HT1080 (cell line): ENCODE results near the gene TSPAN17. TPM values are rescaled to one million over a fixed set of nuclear protein-coding genes. Genes with fewer than 3 reads are reported as not detected.

ENCODE experiments used
- DNase-seq: peaks from one replicate; pipeline ENCODE4 v3.0.0-alpha.2; 2015; ENCODE audit warnings: low read depth
- total RNA-seq: library from RNA; depleted of rRNA; stranded (reverse); fragments of >200 nt; shearing (Covaris generic); gene quantifications from 2 replicates; pipeline ENCODE4 v1.2.3, GENCODE V29; 2014

The TSPAN17 gene
- total RNA-seq, 1 experiment from 2014 or later: 47.7 TPM

DNA sequence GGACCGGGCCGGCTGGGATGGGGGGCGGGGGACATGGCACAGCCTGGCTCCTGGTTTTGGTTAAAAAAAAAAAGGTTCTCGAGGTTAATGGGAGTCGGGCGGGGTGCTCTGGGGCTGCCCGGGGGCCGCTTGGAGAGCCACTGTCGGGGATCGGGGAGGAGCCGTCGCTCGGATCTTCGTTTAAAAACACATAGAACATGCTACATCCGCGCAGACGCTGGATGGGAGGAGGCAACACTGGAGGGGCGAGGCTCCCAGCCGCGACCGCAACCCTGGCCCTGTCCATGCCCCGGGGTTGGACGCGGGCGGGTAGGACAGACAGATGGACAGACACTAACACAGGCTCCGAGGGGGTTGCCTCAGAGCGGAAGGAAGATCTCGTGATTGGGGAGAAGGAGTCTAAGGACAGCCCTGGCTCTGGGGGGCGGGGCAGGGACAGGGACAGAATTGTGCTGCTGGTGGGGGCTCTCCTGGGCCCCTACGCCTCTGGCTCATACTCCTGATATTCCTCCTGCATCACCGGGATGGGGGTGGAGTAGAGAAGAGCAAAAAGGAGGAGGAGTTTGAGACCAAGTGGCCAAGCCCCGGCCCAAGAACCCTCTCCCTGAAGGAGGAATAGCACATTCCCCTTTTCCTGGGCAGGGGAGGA, 26.8 kb upstream of the TSPAN17 start:
- no peak for DNase-seq

DNA sequence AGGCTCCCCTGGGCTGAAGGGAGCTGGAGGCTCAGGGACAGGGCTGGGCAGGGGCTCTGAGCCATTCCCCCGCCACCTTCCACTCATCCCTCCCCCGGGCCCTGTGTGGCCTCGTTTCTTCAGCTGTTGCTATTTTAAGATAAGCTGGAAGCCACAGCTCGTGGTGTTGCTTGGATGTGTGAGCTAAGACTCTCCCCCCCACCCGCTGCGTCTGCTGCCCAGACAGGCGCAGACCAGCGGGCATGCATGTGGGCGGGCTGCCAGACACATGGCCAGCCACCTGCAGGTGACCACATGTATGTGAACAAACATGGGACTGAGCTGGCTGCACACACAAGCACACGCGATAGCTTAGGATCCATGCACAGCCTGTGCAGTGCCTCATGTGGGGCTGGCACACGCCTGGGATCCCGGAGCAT, 25.6 kb upstream of the TSPAN17 start:
- DNase-seq: no peak

DNA sequence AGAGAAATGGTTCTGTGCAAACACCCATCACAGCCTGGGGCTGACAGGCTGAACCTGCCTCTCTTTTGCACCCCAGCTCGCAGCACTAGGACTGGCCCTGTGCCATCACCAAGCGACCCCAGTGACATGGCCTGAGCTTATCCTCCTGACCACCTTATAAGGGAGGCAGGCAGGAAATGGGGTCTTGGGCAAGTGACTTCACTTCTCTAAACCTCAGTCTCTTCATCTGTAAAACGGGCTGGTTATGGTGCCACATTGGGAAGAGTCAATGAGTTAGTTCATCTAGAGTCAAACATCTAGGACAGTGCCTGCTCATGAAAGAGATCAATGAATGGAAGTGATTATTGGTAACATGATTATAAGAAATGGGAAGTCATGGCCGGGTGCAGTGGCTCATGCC, 23.1 kb upstream of the TSPAN17 start:
- no peak for DNase-seq

DNA sequence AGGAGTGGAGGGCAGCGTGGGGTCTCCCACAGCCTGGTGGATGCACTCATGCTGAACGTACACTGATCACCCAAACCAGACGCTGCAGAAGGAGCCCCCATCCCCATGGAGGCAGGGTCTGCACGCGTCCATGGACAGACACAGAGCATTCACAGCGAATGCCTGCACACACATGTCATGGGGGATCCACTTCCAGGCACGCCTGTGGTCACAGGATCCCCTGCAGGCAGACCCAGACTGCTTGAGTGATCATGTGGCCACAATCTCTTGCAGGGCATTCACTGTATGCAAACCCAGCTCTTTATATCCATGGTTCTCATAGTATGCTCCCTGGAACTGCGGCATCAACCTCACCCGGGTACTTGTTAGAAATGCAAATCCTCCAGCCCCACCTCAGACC, 22.3 kb upstream of the TSPAN17 start:
- no peak for DNase-seq

DNA sequence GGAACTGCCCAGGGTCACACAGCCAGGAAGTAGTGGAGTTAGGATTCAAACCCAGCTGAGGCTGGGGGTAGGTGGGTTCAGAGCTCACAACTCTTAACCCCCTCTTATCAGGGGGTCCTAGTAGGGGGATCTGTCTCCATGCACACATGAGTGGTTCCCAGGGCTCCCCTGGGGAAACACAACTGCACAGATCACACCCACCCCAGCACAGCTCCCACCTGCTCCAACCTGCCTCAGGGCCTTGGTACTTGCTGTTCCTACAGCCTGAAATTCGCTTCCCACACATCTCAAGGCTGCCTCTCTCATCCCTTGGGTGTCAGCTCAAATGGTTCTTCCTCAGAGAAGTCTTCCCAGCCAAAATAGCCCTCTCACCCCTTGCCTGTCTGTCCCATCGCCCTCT, 21.8 kb upstream of the TSPAN17 start:
- DNase-seq: no peak

DNA sequence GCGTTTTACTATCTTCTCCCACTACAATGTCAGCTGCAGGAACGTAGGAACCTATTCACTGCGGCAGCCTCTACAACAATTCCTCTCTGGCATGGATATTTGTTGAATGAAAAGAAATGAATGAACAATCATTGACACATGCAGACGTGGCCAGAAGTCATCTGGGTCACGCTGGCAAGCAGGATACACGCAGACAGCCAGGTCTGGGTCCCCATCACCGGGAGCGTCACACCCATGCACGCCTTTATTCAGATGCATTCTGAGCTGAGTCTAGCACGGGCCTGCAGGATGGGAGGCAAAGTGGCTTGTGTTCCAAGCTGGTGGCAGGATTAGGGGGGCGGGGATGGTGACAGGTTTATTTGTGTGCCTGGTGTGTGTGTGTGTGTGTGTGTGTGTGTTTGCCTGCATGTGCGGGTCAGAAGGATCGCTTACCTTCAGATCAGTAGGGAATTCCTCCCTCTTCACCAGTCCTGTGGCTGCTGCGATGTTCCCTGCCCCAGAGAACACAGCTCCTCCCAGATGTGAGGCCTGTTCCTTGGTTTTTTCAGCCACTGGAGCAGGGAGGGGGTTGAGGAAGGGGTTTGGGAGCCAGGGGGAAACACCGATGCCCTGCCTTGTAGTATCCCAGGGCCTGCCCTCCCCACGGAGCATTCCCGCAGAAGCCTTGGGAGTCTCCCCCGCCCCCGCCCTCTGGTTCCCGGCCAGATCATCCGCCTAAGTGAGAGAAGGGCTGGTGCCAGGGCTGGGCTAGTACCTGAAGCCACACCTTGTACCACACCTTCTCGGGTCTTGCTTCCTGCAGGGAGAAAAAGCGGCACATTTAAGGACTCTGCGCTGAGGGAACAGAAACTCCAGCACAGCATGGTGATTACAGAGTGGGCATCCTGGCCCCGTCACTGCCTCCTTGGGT, 21.1 kb upstream of the TSPAN17 start:
- peak; percentile 21 for DNase-seq

DNA sequence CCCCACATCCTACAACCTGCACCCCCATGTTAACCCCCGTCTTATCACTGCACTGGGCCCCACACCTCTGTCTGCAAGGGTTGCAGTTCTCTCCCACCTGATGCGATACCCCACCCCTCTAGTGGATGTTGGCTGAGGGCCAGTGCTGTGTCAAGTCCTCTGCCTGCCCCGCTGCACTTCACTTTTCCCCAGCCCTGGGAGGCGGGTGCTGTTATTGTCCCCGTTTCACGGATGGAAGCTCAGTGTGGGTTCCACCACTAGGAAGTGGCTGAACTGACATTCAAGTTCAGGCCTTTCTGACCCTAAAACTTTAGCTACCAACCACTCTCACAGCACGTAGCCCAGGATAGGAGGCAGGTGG, 20.4 kb upstream of the TSPAN17 start:
- DNase-seq: no peak

DNA sequence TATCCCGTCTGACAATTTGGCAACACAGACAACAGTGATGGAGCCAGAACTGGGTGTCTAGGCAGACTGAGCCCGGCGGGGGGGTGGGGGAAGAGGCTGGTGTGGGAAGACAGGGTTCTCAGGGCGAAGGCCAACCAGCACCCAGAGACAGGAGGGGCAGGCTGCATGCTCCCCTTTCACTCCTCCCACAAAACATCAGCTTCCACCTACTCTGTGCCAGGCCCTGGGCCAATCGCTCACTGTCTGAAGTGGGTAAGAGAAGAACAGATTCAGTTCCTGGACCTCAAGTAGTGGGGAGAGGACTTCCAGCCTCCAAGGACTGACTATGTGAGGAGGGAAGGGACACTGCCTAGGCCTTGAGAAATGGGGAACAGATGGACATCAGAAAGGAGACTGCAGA, 19.7 kb upstream of the TSPAN17 start:
- DNase-seq: no peak

DNA sequence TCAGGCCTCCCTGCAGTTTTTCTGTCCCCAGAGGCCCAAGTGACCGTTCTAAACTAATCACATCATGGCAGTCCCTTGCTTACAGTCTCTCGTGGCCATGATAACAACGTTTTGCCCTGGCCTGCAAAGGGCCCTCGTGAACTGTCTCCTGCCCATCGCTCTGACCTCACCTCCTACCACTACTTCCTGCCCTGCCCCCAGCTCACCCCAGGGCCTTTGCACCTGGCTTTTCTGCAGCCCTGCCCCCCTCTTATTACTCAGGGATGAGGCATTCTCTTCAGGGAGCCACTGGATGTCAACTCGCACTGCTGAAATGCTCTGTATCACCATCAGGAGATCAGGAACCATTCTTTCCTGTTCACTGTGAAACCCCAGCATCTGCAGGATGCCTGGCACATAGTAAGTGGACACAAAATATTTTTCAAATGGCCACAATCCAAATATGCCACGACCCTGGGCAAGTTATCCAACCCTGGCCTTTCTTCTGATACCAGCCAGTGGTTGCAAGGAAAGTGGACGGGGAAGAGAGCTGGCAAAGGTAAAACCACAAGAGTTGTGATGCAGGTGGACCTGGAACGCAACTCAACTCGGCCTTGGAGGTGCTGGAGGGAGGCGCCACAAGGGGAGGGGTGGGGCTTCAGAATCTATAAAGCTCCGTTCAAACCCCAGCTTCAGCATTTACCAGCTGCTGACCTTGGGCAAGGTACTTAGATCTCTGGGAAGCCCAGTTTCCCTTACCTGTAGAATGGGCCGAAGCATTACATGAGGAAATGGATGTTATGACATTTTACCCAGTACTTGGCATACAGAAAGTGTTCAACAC, 18.7 kb upstream of the TSPAN17 start:
- DNase-seq: peak; percentile 39

DNA sequence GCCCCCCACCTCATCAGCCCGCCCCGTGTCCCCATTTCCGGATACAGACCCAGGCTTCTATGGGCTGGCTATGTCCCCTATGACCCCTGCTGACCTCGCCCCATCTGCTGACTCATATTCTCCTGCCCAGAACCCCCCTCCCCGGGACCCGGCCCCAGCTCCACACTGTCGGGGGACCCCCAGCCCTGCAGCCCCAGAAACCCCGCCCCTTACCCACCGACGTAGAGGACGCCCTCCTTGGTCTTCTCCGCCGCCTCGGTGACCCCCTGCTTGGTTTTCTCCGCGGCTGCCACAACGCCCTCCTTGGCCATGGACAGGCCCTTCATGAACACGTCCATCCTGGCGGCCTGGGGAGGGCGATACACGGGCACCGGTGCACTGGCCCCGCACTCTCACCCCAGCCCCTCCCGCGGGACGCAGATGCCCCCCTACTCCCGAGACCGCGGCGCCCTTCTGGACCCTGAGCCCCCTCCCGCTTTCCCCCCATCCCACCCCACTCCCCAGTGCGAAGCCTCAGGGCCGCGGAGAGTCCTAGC, 17.9 kb upstream of the TSPAN17 start:
- DNase-seq: no peak

DNA sequence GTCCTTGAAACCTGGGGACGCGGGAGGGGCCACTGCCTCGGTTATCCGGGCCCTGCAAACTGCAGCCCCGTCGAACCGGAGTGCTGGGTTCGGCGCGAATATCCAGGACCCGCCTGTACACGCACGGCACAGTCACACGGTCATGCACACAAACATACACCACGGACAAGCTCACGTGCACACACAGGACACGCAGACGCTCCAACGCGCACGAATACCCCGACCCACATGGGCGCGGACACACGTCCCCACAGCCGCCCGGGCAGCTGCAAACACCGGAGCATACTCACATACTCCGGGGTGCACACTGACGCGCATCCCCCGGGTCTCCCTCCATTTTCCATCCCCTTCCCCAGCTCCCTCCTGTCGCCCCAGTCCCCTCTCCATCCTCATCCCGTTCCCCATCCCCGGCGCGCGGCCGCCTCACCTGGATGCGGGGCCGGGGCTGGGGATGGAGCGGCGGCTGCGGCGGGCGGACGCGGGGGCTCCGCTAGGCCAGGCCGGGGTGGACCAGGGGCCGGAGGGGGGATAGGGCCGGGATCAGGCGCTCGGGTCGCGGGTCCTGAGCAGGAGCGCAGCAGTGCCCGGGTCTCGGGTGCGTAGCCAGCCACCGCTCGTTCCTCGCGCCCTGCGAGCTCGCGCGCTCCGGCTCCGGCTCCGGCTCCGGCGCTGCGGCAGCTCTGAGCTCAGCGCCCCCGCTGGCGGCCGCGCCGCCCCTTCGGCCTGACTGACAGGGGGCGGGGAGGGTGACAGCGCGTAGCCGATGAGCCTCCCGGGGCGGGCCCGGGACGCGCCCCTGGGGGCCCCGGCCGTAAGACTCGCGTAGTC, 17.2 kb upstream of the TSPAN17 start, which contains the start of the genes EIF4E1B and SNCB:
TSS of gene EIF4E1B (plus strand) at position 823 of the 828 bp plus-strand sequence. CDS start 12,113 bp downstream, outside the sequence.
TSS of gene SNCB (minus strand) at position 682 of the 828 bp plus-strand sequence. CDS start 880 bp downstream, outside the sequence.
- peak; percentile 15 for DNase-seq

DNA sequence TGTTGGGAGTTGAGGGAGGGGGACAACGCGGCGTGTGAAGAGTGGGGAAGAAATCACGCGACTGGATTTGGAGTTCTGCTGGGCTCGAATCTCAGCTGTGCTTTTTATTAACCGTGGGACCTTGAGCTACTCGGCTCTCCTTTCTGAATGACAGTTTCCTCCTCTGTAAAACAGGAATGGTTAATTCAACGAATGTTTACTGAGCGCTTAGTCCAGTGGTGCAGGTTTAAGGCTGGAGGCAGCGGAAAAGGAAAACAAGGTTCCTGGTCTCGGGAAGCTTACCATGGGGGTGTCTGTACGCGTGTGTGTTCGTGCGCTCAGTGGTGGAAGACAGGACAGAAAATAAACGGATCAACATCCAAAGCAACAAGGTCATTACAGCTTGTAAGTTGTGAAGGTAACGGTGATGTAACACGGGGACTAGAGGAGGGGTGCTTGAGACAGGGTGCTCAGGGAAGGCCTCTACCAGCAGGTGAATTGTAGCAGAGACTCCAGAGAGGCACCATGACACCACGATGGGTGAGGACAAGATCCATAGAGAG, 16.5 kb upstream of the TSPAN17 start:
- DNase-seq: no peak

DNA sequence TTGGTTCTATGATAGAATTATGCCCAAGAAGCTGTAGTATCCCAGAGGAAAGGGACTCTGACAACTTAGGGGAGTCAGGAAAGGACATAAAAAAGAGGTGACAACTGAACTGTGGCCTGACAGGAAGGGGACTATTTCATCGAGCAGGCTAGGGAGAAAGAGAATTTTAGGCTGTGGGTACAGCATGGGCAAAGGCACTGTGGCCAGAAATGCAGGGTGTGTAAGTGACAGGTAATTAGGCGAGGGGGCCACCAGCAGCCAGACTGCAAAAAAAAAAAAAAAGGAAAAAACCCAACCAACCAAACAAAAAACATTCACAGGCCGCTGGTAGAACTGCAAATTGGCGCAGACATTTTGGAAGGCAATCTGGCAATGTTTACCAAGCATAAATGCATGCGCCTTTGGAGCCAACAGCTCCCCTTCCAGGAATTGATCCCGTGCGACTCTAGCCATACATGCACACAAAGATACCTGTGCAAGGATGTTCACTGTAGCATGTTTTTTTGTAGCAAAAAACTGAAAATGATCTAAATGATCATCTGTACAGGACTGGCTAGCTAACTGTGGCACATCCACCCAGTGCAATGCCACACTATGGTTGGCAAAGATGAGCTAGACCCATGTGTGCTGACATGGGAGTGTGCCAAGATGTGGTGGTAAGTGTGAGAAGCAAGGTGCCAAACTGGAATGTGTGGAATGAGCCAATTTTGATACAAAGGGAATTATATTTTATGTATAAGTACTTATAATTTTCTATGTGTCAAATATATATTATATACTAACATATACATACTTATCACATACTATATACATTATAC, 15.7 kb upstream of the TSPAN17 start:
- no peak for DNase-seq

DNA sequence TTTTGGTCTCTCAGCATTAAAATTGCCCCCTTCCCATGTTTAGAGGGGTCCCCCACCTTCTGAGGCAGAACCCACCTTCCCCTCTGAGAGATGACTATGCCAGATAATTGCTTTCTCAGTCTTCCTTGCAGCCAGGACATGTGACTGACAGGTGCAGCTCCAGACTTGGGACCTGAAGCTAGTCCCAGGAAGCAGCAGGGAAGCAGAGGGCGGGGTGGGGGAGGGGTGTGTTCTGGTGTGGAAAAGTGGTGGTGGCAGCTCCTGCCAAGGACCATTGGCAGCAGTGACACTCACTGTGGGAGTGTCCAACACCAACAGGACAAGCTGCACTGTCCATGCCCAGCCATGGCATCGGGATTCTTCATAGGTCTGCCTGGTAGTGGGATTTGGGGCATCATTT, 14.5 kb upstream of the TSPAN17 start:
- DNase-seq: no peak

DNA sequence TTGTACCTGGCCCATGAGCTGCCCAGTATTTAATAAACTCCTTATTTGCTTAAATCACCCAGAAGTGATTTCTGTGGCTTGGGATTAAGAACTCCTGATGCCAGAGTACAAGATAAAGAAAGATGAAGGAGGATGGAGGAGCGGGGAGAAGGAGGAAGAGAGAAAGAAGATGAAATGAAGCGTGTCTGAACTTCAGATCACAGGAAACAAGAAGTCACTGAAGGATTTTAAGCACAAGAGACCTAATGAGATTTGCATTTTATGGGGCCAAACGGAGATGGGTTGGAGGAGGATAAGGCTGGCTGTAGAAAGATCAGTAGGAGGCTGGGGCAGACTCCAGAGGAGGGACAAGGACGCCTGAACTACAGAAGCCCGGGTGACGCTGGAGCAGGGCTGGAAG, 13.7 kb upstream of the TSPAN17 start:
- DNase-seq: no peak

DNA sequence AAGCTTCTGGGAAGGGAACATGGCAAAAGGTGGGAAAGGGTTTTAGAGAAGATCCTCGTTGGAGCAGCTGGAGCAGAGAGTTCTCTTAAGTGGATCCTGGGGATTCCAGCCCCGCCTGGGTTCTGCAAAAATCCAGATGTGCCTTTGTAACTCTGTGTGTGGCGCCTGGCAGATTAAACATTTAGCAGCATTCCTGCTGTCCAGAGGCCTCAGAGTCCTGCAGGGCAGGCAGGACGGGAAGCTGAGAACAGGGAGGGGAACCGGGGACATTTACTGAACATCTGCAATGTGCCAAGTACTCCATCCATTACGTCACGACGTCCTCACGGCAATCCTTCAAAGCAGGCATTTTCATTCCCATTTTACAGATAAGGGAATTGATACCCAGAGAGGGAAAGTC, 10.9 kb upstream of the TSPAN17 start:
- DNase-seq: no peak

DNA sequence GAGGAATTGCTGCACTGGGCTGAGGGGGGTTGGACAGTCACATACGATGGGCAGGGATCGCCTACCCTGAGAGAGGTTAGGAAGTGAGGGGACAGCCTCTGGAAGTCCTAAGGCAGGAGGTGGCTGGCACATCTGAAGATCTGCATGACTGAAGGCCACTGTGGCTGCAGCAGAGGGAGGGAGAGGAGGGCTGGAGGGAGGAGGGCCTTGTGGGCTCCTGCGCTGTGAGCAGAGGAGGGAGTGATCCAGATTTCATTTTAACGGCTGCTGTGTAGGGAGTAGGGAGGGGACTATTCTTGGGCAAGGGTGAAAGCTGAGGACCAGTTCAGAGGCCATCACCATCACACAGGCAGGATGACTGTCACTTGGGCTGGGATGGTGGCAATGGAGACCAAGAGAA, 9.7 kb upstream of the TSPAN17 start:
- DNase-seq: no peak

DNA sequence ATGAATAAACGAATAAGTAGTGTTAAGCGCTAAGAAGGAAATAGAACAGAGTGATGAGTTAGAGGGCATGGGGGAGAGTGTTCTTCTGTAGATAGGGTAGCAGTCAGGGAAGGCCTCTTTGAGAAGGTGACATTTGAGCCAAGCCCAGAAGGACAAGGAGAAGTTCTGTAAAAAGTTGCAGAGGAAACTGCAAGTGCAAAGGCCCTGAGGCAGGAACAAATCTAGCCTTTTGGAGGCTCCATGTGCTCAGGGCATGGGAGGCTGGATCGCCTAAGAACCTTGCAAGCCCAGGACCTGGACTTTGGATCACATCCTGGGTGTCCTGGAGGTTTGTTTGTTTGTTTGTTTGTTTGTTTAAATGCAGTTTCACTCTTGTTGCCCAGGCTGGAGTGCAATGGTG, 8.8 kb upstream of the TSPAN17 start:
- no peak for DNase-seq

DNA sequence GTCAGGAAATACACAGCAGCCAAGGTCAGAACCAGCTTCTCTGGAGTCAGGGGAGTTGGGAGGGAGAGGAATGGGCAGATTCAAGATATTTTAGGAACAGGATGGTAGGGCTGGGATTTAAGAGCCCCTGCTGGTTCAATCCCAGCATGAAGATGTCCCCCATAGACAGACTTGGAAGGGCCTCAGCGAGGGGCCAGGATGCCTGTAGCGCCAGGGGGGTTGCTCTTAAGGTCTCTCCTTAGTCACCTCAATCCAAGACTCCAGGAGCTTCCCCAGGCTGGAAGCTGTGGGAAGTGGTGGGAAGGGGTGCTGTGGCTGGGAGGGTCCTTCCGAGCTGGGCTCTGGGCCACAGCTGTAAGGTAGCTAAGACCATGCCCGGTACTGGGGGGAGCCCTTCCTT, 8.1 kb upstream of the TSPAN17 start:
- no peak for DNase-seq
